Karpas-422 (cell line): Measurements from ENCODE around the gene HRAS. TPM values are rescaled to one million over a fixed set of nuclear protein-coding genes. Genes with fewer than 3 reads are reported as not detected.

Experiments used
- DNase-seq: peaks from one replicate; pipeline ENCODE4 v3.0.0-alpha.2; 2015
- H2AFZ ChIP-seq: fragments of 200-600 bp; sonication (generic); 2 replicates; pipeline ENCODE4 v1.6.1; 2014; ENCODE audit warnings: antibody characterized with exemption, low read length, mixed read lengths
- H3K27ac ChIP-seq: fragments of 200-600 bp; sonication (generic); 2 replicates; pipeline ENCODE4 v1.5.1; 2014; ENCODE audit warnings: mild to moderate bottlenecking, low read length, moderate library complexity
- H3K27me3 ChIP-seq: fragments of 200-600 bp; sonication (generic); 2 replicates; pipeline ENCODE4 v1.6.1; 2014; ENCODE audit warnings: low read length, mixed read lengths
- H3K36me3 ChIP-seq: fragments of 200-600 bp; sonication (generic); 2 replicates; pipeline ENCODE4 v1.6.1; 2014; ENCODE audit warnings: low read length, mixed read lengths; ENCODE audit not compliant: insufficient read depth
- H3K4me1 ChIP-seq: fragments of 200-600 bp; sonication (generic); 2 replicates; pipeline ENCODE4 v1.6.1; 2014; ENCODE audit warnings: mild to moderate bottlenecking, low read length, mixed read lengths
- H3K4me2 ChIP-seq: fragments of 200-600 bp; sonication (generic); 2 replicates; pipeline ENCODE4 v1.6.1; 2014; ENCODE audit warnings: low read length, low read depth, mild to moderate bottlenecking; ENCODE audit not compliant: poor library complexity, severe bottlenecking
- H3K4me3 ChIP-seq: fragments of 200-600 bp; sonication (generic); 2 replicates; pipeline ENCODE4 v1.5.1; 2014; ENCODE audit warnings: mild to moderate bottlenecking, antibody characterized with exemption, low read length, mixed read lengths
- H3K79me2 ChIP-seq: fragments of 200-600 bp; sonication (generic); 2 replicates; pipeline ENCODE4 v1.6.1; 2014; ENCODE audit warnings: mild to moderate bottlenecking, low read length, mixed read lengths
- H3K9ac ChIP-seq: fragments of 200-600 bp; sonication (generic); 2 replicates; pipeline ENCODE4 v1.6.0; 2014; ENCODE audit warnings: low read length
- H3K9me2 ChIP-seq: fragments of 200-600 bp; sonication (generic), shearing (Covaris generic); replicated peaks from 2 replicates; pipeline ENCODE4 v1.6.0; 2014; ENCODE audit warnings: mild to moderate bottlenecking, low read length, moderate library complexity; ENCODE audit not compliant: insufficient read depth
- H3K9me3 ChIP-seq: fragments of 300-700, 200-600 bp; sonication (generic); 2 replicates; pipeline ENCODE4 v1.6.1; 2014; ENCODE audit warnings: low read length, mixed read lengths
- H4K20me1 ChIP-seq: fragments of 200-600 bp; sonication (generic); 2 replicates; pipeline ENCODE4 v1.6.1; 2014; ENCODE audit warnings: mild to moderate bottlenecking, antibody characterized with exemption, low read length, low read depth; ENCODE audit not compliant: insufficient read depth
- total RNA-seq: library from RNA; depleted of rRNA; stranded (reverse); fragments of >200 nt; shearing (Covaris generic); gene quantifications from 2 replicates; pipeline ENCODE4 v1.2.3, GENCODE V29; 2014; ENCODE audit warnings: low replicate concordance

The HRAS gene
- total RNA-seq, 1 experiment from 2014 or later = 8.5 TPM

GRCh38 chr11:494761-495536 lies 40.4 kb downstream of the HRAS start:
- H3K27ac ChIP-seq = no peak overlapping the region
- no peaks in the 10 kb centered on the region for H3K9me2 ChIP-seq
- H3K27me3 ChIP-seq = no peaks in the 10 kb centered on the region
- no peaks in the 10 kb centered on the region for H3K79me2 ChIP-seq
- H3K9ac ChIP-seq = no peak overlapping the region
- H2AFZ ChIP-seq = no peak overlapping the region
- H3K36me3 ChIP-seq = peaks cover 4% of the 10 kb centered on the region; the same call in 1 of the 2 replicates
- no peaks in the 10 kb centered on the region for H4K20me1 ChIP-seq
- H3K4me1 ChIP-seq = no peaks in the 10 kb centered on the region
- H3K9me3 ChIP-seq = no peaks in the 10 kb centered on the region
- H3K4me3 ChIP-seq = no peak overlapping the region
- no peak for DNase-seq
- no peak overlapping the region for H3K4me2 ChIP-seq

GRCh38 chr11:492427-493226 lies 42.7 kb downstream of the HRAS start:
- no peak overlapping the region for H3K9ac ChIP-seq
- no peak overlapping the region for H2AFZ ChIP-seq
- no peaks in the 10 kb centered on the region for H3K27me3 ChIP-seq
- H3K27ac ChIP-seq = no peak overlapping the region
- peaks cover under 1% of the 10 kb centered on the region; the same call in 1 of the 2 replicates for H3K36me3 ChIP-seq
- DNase-seq = no peak
- H3K9me3 ChIP-seq = no peaks in the 10 kb centered on the region
- no peak overlapping the region for H3K4me2 ChIP-seq
- no peak overlapping the region for H3K4me3 ChIP-seq
- H4K20me1 ChIP-seq = no peaks in the 10 kb centered on the region
- no peaks in the 10 kb centered on the region for H3K79me2 ChIP-seq
- no peaks in the 10 kb centered on the region for H3K9me2 ChIP-seq
- H3K4me1 ChIP-seq = no peaks in the 10 kb centered on the region

- Histone ChIP-seq H3K9me3 (no peaks in the 10 kb centered on the region), H3K27ac (no peak overlapping the region), H3K79me2 (no peaks in the 10 kb centered on the region), H4K20me1 (no peaks in the 10 kb centered on the region), H3K36me3 (no peaks in the 10 kb centered on the region), H3K4me2 (no peak overlapping the region), H3K4me3 (no peak overlapping the region), H3K9ac (no peak overlapping the region), H3K9me2 (no peaks in the 10 kb centered on the region), H2AFZ (no peak overlapping the region), H3K27me3 (no peaks in the 10 kb centered on the region), H3K4me1 (no peaks in the 10 kb centered on the region)
- no peak for DNase-seq
Observed at GRCh38 chr11:491358-491757, 44.0 kb downstream of the HRAS start.

- no peak overlapping the region for H3K4me2 ChIP-seq
- no peaks in the 10 kb centered on the region for H3K4me1 ChIP-seq
- no peaks in the 10 kb centered on the region for H3K79me2 ChIP-seq
- no peak overlapping the region for H3K4me3 ChIP-seq
- no peak overlapping the region for H3K27ac ChIP-seq
- no peaks in the 10 kb centered on the region for H3K9me2 ChIP-seq
- H3K9ac ChIP-seq = no peak overlapping the region
- no peaks in the 10 kb centered on the region for H3K27me3 ChIP-seq
- no peaks in the 10 kb centered on the region for H3K9me3 ChIP-seq
- DNase-seq = no peak
- H3K36me3 ChIP-seq = no peaks in the 10 kb centered on the region
- H4K20me1 ChIP-seq = no peaks in the 10 kb centered on the region
- no peak overlapping the region for H2AFZ ChIP-seq
Observed at GRCh38 chr11:490930-491260, 44.5 kb downstream of the HRAS start.

- H3K9ac ChIP-seq = no peak overlapping the region
- no peaks in the 10 kb centered on the region for H3K27me3 ChIP-seq
- H3K27ac ChIP-seq = no peak overlapping the region
- H3K9me3 ChIP-seq = no peaks in the 10 kb centered on the region
- H3K4me2 ChIP-seq = no peak overlapping the region
- no peaks in the 10 kb centered on the region for H4K20me1 ChIP-seq
- H3K9me2 ChIP-seq = no peaks in the 10 kb centered on the region
- no peaks in the 10 kb centered on the region for H3K4me1 ChIP-seq
- no peaks in the 10 kb centered on the region for H3K36me3 ChIP-seq
- no peak for DNase-seq
- H2AFZ ChIP-seq = no peak overlapping the region
- H3K4me3 ChIP-seq = no peak overlapping the region
- H3K79me2 ChIP-seq = no peaks in the 10 kb centered on the region
Observed at GRCh38 chr11:490186-490929, 45.0 kb downstream of the HRAS start.

GRCh38 chr11:489610-490185 lies 45.7 kb downstream of the HRAS start:
- no peak overlapping the region for H3K9ac ChIP-seq
- H4K20me1 ChIP-seq = no peaks in the 10 kb centered on the region
- H3K4me1 ChIP-seq = no peaks in the 10 kb centered on the region
- H3K36me3 ChIP-seq = no peaks in the 10 kb centered on the region
- no peak overlapping the region for H2AFZ ChIP-seq
- H3K4me2 ChIP-seq = no peak overlapping the region
- no peak overlapping the region for H3K4me3 ChIP-seq
- no peaks in the 10 kb centered on the region for H3K27me3 ChIP-seq
- H3K27ac ChIP-seq = no peak overlapping the region
- DNase-seq = no peak
- H3K9me2 ChIP-seq = no peaks in the 10 kb centered on the region
- H3K79me2 ChIP-seq = no peaks in the 10 kb centered on the region
- H3K9me3 ChIP-seq = no peaks in the 10 kb centered on the region

- no peaks in the 10 kb centered on the region for H3K9me3 ChIP-seq
- H3K27me3 ChIP-seq = no peaks in the 10 kb centered on the region
- no peaks in the 10 kb centered on the region for H3K4me1 ChIP-seq
- no peaks in the 10 kb centered on the region for H3K79me2 ChIP-seq
- no peak overlapping the region for H3K4me2 ChIP-seq
- no peak for DNase-seq
- H3K36me3 ChIP-seq = no peaks in the 10 kb centered on the region
- no peaks in the 10 kb centered on the region for H4K20me1 ChIP-seq
- no peak overlapping the region for H3K9ac ChIP-seq
- no peaks in the 10 kb centered on the region for H3K9me2 ChIP-seq
- no peak overlapping the region for H3K27ac ChIP-seq
- no peak overlapping the region for H2AFZ ChIP-seq
- no peak overlapping the region for H3K4me3 ChIP-seq
Observed at GRCh38 chr11:488992-489391, 46.4 kb downstream of the HRAS start.

- H3K9ac ChIP-seq = no peak overlapping the region
- H2AFZ ChIP-seq = no peak overlapping the region
- no peak overlapping the region for H3K27ac ChIP-seq
- H3K9me2 ChIP-seq = no peaks in the 10 kb centered on the region
- H3K27me3 ChIP-seq = no peaks in the 10 kb centered on the region
- H4K20me1 ChIP-seq = no peaks in the 10 kb centered on the region
- no peak for DNase-seq
- no peak overlapping the region for H3K4me2 ChIP-seq
- no peaks in the 10 kb centered on the region for H3K79me2 ChIP-seq
- no peaks in the 10 kb centered on the region for H3K9me3 ChIP-seq
- H3K4me3 ChIP-seq = no peak overlapping the region
- H3K36me3 ChIP-seq = no peaks in the 10 kb centered on the region
- no peaks in the 10 kb centered on the region for H3K4me1 ChIP-seq
Observed at GRCh38 chr11:488579-488978, 46.8 kb downstream of the HRAS start.
